HepG2 (cell line): ENCODE measurements around the gene ZBTB7A. TPM values are rescaled to one million over a fixed set of nuclear protein-coding genes. Genes with fewer than 3 reads are reported as not detected.

ENCODE experiments used
- AGO1 ChIP-seq: fragments of 200-400 bp; formaldehyde crosslinking; IDR thresholded peaks from 2 replicates; pipeline ENCODE4 v1.6.1; 2017; ENCODE audit warnings: mild to moderate bottlenecking, low read depth, low read length, moderate library complexity; ENCODE audit not compliant: poor library complexity, severe bottlenecking
- BATF2 ChIP-seq: sonication (generic); formaldehyde crosslinking; IDR thresholded peaks from 2 replicates; pipeline ENCODE4 v1.8.0; 2022; ENCODE audit warnings: mild to moderate bottlenecking, missing genetic modification reagents, moderate library complexity
- CBX1 ChIP-seq: IDR thresholded peaks from one replicate; pipeline ENCODE4 v1.6.1; 2016; ENCODE audit warnings: antibody characterized with exemption, low read depth
- CERS6 ChIP-seq: sonication (generic); formaldehyde crosslinking; IDR thresholded peaks from 2 replicates; pipeline ENCODE4 v1.5.0; 2020; ENCODE audit warnings: missing genetic modification reagents
- CREB3 ChIP-seq: sonication (generic); formaldehyde crosslinking; IDR thresholded peaks from 2 replicates; pipeline ENCODE4 v1.5.0; 2020; ENCODE audit warnings: missing genetic modification reagents
- DNMT3B ChIP-seq: conservative IDR thresholded peaks from 2 replicates; pipeline ENCODE4 v1.6.1; 2016; ENCODE audit warnings: missing biosample characterization, control low read depth
- EED ChIP-seq: sonication (generic); formaldehyde crosslinking; IDR thresholded peaks from 2 replicates; pipeline ENCODE4 v1.5.0; 2020; ENCODE audit warnings: mild to moderate bottlenecking, missing genetic modification reagents
- GATA4 ChIP-seq: sonication (generic); IDR thresholded peaks from 2 replicates; pipeline ENCODE4 v1.6.1; 2016; ENCODE audit warnings: antibody characterized with exemption, low read depth, borderline replicate concordance
- KDM5B ChIP-seq: sonication (generic); formaldehyde crosslinking; IDR thresholded peaks from 2 replicates; pipeline ENCODE4 v1.4.0; 2020; ENCODE audit warnings: missing genetic modification reagents, mild to moderate bottlenecking, borderline replicate concordance
- MBD4 ChIP-seq: IDR thresholded peaks from 2 replicates; pipeline ENCODE4 v1.6.1; 2012; ENCODE audit warnings: low read length, inconsistent platforms, borderline replicate concordance
- MZF1 ChIP-seq: sonication (generic); formaldehyde crosslinking; IDR thresholded peaks from 2 replicates; pipeline ENCODE4 v1.8.1; 2023; ENCODE audit warnings: mild to moderate bottlenecking, missing genetic modification reagents, borderline replicate concordance
- NFKBIZ ChIP-seq: IDR thresholded peaks from 2 replicates; pipeline ENCODE4 v1.6.1; 2018; ENCODE audit warnings: missing genetic modification reagents, missing compliant biosample characterization
- PCBP2 ChIP-seq: fragments of 200-400 bp; formaldehyde crosslinking; optimal IDR thresholded peaks from 2 replicates; pipeline ENCODE3; 2018; ENCODE audit warnings: low read length, low read depth; ENCODE audit not compliant: poor library complexity, severe bottlenecking
- SIN3A ChIP-seq: IDR thresholded peaks from 2 replicates; pipeline ENCODE4 v1.6.1; 2011; ENCODE audit warnings: low read depth, mild to moderate bottlenecking, control low read depth, low read length, borderline replicate concordance
- TCF7 ChIP-seq: sonication (generic); IDR thresholded peaks from 2 replicates; pipeline ENCODE4 v1.6.1; 2016; ENCODE audit warnings: antibody characterized with exemption, low read depth
- ZFP82 ChIP-seq: sonication (generic); formaldehyde crosslinking; IDR thresholded peaks from 2 replicates; pipeline ENCODE4 v1.5.1; 2020; ENCODE audit warnings: mild to moderate bottlenecking, missing genetic modification reagents, borderline replicate concordance
- ZFYVE20 ChIP-seq: sonication (generic); formaldehyde crosslinking; IDR thresholded peaks from 2 replicates; pipeline ENCODE4 v1.8.0; 2023; ENCODE audit warnings: low read depth, mild to moderate bottlenecking, moderate library complexity, missing genetic modification reagents, borderline replicate concordance
- ZNF207 ChIP-seq: fragments of 450-650 bp; IDR thresholded peaks from 2 replicates; pipeline ENCODE4 v1.6.1; 2016; ENCODE audit warnings: antibody characterized with exemption, borderline replicate concordance
- ZNF432 ChIP-seq: sonication (generic); formaldehyde crosslinking; IDR thresholded peaks from 2 replicates; pipeline ENCODE4 v1.5.0; 2020; ENCODE audit warnings: missing genetic modification reagents, mild to moderate bottlenecking, borderline replicate concordance
- ZNF496 ChIP-seq: sonication (generic); formaldehyde crosslinking; IDR thresholded peaks from 2 replicates; pipeline ENCODE4 v1.8.1; 2023; ENCODE audit warnings: mild to moderate bottlenecking, moderate library complexity, missing genetic modification reagents; ENCODE audit not compliant: insufficient replicate concordance
- ZNF574 ChIP-seq: sonication (generic); formaldehyde crosslinking; IDR thresholded peaks from 2 replicates; pipeline ENCODE4 v1.4.0; 2020; ENCODE audit warnings: missing genetic modification reagents
- ZNF614 ChIP-seq: IDR thresholded peaks from 2 replicates; pipeline ENCODE4 v1.6.1; 2018; ENCODE audit warnings: missing biosample characterization, missing genetic modification reagents, inconsistent platforms, borderline replicate concordance
- ZNF652 ChIP-seq: IDR thresholded peaks from 2 replicates; pipeline ENCODE4 v1.6.1; 2016; ENCODE audit warnings: low read depth, borderline replicate concordance
- polyA plus RNA-seq, 8 experiments: library from polyadenylated mRNA; depleted of rRNA in 3 of 8; stranded (reverse) in 7 of 8; unstranded in 1 of 8; fragments of >200 nt; fragmentation: Illumina TruSeq in 4 of 8; extraction: Trizol in 4 of 8; gene quantifications; 2 replicates each; pipeline versions ENCODE4 v1.2.1 to v1.2.3, GENCODE V29; 2011 to 2016; ENCODE audit warnings: low read depth in 4 of 8, missing spikeins in 1 of 8, mixed read lengths in 1 of 8; ENCODE audit not compliant: insufficient read depth in 1 of 8
- total RNA-seq, 5 experiments: library from RNA; depleted of rRNA; stranded (reverse); fragments of >200 nt; fragmentation: Illumina TruSeq; extraction: Trizol; gene quantifications; 2 replicates each; pipeline ENCODE4 v1.2.3, GENCODE V29; 2016; ENCODE audit warnings: low read depth in 1 of 5

The ZBTB7A gene
- total and polyA plus RNA-seq, 2 of the 13 experiments (the other 11 are each of a cell fraction or from before 2014, with no cell fraction given): 3.6 to 4.0 TPM

- TF ChIP-seq NFKBIZ (CRISPR knock-in tag) (no peak), CREB3 (no peak), DNMT3B (CRISPR knock-in tag) (no peak), ZNF652 (CRISPR knock-in tag) (no peak), PCBP2 (no peak), MZF1 (CRISPR knock-in tag) (no peak), ZNF614 (CRISPR knock-in tag) (0 out of 2 replicates have a peak, but pooled peaks have one; percentile 60), SIN3A (no peak; the same call in 1 of the 2 replicates), AGO1 (no peak), EED (no peak), ZNF574 (CRISPR knock-in tag) (peak; percentile 64), GATA4 (no peak), ZNF432 (CRISPR knock-in tag) (no peak), ZFYVE20 (CRISPR knock-in tag) (peak; percentile 84), CERS6 (CRISPR knock-in tag) (no peak), TCF7 (no peak), BATF2 (CRISPR knock-in tag) (no peak), CBX1 (no peak), KDM5B (0 out of 2 replicates have a peak, but pooled peaks have one; percentile 32), ZNF207 (no peak), ZFP82 (CRISPR knock-in tag) (peak; percentile 76; the same call in 1 of the 2 replicates), MBD4 (no peak), ZNF496 (CRISPR knock-in tag) (no peak)
Measured at GRCh38 chr19:4007021-4007835, 59.5 kb downstream of the ZBTB7A start, which contains the start of gene PIAS4 (continued).
